Upper lobe of right lung (tissue), 1 donor: ENCODE results near the gene RGS14. TPM values are rescaled to one million over a fixed set of nuclear protein-coding genes. Genes with fewer than 3 reads are reported as not detected.

Source experiments
- ATAC-seq: fragments of 200-7000 bp; cut with Tn5 transposase; one replicate; pipeline ENCODE4 v1.9.1; 2020; ENCODE audit warnings: mild to moderate bottlenecking, moderate library complexity
- DNase-seq: peaks from one replicate; pipeline ENCODE4 v3.0.0-alpha.2; 2020
- H3K27ac ChIP-seq: fragments of 200-600 bp; one replicate; pipeline ENCODE4 v1.8.0; 2022
- H3K27me3 ChIP-seq: fragments of 200-600 bp; one replicate; pipeline ENCODE4 v1.8.0; 2022; ENCODE audit warnings: mild to moderate bottlenecking
- H3K36me3 ChIP-seq: fragments of 200-600 bp; one replicate; pipeline ENCODE4 v1.8.0; 2022
- H3K4me1 ChIP-seq: fragments of 200-600 bp; one replicate; pipeline ENCODE4 v1.8.0; 2022
- H3K4me3 ChIP-seq: fragments of 200-600 bp; one replicate; pipeline ENCODE4 v1.8.0; 2022; ENCODE audit warnings: mild to moderate bottlenecking
- H3K9me3 ChIP-seq: fragments of 200-600 bp; one replicate; pipeline ENCODE4 v1.8.0; 2022
- intact Hi-C: fragments of 100-400 bp; cut with DNase I; formaldehyde crosslinking; loops from one replicate; pipeline ENCODE4 v1.11.0; 2022
- total RNA-seq: library from RNA; stranded (reverse); fragmentation: NEBNext Ultra II Directional; extraction: Animal tissue kit (Norgen Biotek cat#: 25700); gene quantifications from one replicate; pipeline ENCODE4 v1.2.1, GENCODE V29; 2021
- TF ChIP-seq, protein P1 (sequence below): fragments of 200-600 bp; IDR thresholded peaks from one replicate; pipeline ENCODE4 v1.8.0; 2022; ENCODE audit warnings: antibody characterized with exemption
- donor health status: DM: no; HTN: yes; CAD: no; lungs with severe emphysema.

The RGS14 gene
- total RNA-seq, 1 donor from 2014 or later = 17.5 TPM

- intact Hi-C loops = no loop called here
- TF ChIP-seq, protein P1, sequence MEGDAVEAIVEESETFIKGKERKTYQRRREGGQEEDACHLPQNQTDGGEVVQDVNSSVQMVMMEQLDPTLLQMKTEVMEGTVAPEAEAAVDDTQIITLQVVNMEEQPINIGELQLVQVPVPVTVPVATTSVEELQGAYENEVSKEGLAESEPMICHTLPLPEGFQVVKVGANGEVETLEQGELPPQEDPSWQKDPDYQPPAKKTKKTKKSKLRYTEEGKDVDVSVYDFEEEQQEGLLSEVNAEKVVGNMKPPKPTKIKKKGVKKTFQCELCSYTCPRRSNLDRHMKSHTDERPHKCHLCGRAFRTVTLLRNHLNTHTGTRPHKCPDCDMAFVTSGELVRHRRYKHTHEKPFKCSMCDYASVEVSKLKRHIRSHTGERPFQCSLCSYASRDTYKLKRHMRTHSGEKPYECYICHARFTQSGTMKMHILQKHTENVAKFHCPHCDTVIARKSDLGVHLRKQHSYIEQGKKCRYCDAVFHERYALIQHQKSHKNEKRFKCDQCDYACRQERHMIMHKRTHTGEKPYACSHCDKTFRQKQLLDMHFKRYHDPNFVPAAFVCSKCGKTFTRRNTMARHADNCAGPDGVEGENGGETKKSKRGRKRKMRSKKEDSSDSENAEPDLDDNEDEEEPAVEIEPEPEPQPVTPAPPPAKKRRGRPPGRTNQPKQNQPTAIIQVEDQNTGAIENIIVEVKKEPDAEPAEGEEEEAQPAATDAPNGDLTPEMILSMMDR = no peak
- H3K27me3 ChIP-seq = peaks cover 30% of the 10 kb centered on the region
These were observed 38.4 kb downstream of the RGS14 start for GRCh38 chr5:177396078-177396477.

GRCh38 chr5:177396807-177397206, 39.1 kb downstream of the RGS14 start:
- TF ChIP-seq, protein P1 = no peak
- ATAC-seq (no peak), DNase-seq (no peak)
- Histone ChIP-seq H3K9me3 (no peaks in the 10 kb centered on the region), H3K4me1 (peaks cover 4% of the 10 kb centered on the region), H3K36me3 (no peaks in the 10 kb centered on the region), H3K4me3 (no peak overlapping the region), H3K27ac (no peak overlapping the region), H3K27me3 (peaks cover 37% of the 10 kb centered on the region)
- intact Hi-C loops = no loop called here

More at GRCh38 chr5:177396078-177396477, 38.4 kb downstream of the RGS14 start:
- H3K9me3 ChIP-seq = no peaks in the 10 kb centered on the region
- DNase-seq (no peak), ATAC-seq (no peak)
- peaks cover 4% of the 10 kb centered on the region for H3K4me1 ChIP-seq
- H3K36me3 ChIP-seq = no peaks in the 10 kb centered on the region
- H3K4me3 ChIP-seq = no peak overlapping the region
- H3K27ac ChIP-seq = no peak overlapping the region

GRCh38 chr5:177397875-177398390, 40.2 kb downstream of the RGS14 start:
- DNase-seq (no peak), ATAC-seq (no peak)
- peaks cover 48% of the 10 kb centered on the region for H3K27me3 ChIP-seq
- no peaks in the 10 kb centered on the region for H3K36me3 ChIP-seq
- no peaks in the 10 kb centered on the region for H3K9me3 ChIP-seq
- TF ChIP-seq, protein P1 = no peak
- peaks cover 14% of the 10 kb centered on the region for H3K4me1 ChIP-seq
- H3K27ac ChIP-seq = no peak overlapping the region
- H3K4me3 ChIP-seq = no peak overlapping the region
- intact Hi-C loops = no loop called here

GRCh38 chr5:177399997-177400868, 42.5 kb downstream of the RGS14 start, which contains the start of gene PFN3:
TSS of gene PFN3 (minus strand) at chr5:177400661. CDS start at chr5:177400576, 85 bp downstream.
- no peak within 1 kb of the TSS for H3K27ac ChIP-seq
- intact Hi-C loops = loop anchor here (10.0 kb wide), 1 partner anchor 55 kb away; no protein-coding TSS in a partner anchor
- no peak for DNase-seq
- H3K4me1 ChIP-seq = peaks cover 37% of the 10 kb centered on the region
- H3K4me3 ChIP-seq = no peak within 1 kb of the TSS
- TF ChIP-seq, protein P1 = no peak
- no peaks in the 10 kb centered on the region for H3K9me3 ChIP-seq
- no peaks in the 10 kb centered on the region for H3K36me3 ChIP-seq
- peaks cover 59% of the 10 kb centered on the region for H3K27me3 ChIP-seq
- ATAC-seq = no peak

- intact Hi-C loops = loop anchor here (10.0 kb wide), 1 partner anchor 52 kb away; no protein-coding TSS in a partner anchor
- Histone ChIP-seq H3K27ac (no peak overlapping the region), H3K36me3 (no peaks in the 10 kb centered on the region), H3K4me1 (peaks cover 43% of the 10 kb centered on the region), H3K4me3 (peak overlapping the region; percentile 63), H3K27me3 (peaks cover 59% of the 10 kb centered on the region), H3K9me3 (no peaks in the 10 kb centered on the region)
- peak; percentile 71 for ATAC-seq
- TF ChIP-seq, protein P1 = peak; percentile 35
- peak; percentile 87 for DNase-seq
These were observed 44.7 kb downstream of the RGS14 start for GRCh38 chr5:177402271-177403043.
